Measurements from ENCODE around the gene SP2.

SP2 gene

DNA sequence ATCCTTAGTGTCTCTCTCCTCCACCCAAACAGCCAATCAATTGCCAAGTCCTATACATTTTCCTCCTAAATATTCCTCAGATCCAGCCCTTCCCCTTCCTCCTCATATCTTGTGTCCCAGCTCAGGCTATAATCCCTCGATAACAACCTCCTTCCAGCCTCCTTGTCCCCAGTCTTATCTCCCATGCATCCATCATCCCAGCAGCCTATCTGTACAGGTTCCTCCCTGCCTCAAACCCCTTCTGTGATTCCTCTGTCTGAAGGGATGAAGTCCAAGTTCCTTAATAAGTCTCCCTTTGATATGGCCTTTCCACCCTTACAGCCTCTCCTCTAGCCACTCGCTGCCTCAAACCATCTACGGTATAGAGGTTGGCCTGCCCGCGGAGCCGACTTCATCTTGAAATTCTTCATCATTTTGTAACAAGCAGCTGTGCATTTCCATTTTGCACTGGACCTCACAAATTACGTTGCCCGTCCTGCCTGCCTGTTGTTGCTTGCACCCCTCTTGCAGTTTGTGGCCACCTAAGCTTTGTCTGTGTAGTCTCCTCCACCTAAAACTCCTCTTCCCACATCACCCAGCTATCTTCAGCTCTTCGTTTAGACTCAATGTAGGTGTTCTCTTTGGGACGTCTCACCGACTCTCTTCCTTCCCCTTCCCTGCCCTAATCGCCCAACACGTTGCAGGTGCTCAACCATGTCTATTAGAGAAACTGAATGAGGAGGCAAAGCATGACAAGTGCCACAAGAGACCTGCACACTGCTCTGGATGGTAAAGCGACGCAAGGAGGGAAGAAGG lies 74.1 kb downstream of the SP2 start:
- peak overlapping the region; percentile 39 for H3K4me3 ChIP-seq (ENCODE audit: low read depth, low read length)

DNA sequence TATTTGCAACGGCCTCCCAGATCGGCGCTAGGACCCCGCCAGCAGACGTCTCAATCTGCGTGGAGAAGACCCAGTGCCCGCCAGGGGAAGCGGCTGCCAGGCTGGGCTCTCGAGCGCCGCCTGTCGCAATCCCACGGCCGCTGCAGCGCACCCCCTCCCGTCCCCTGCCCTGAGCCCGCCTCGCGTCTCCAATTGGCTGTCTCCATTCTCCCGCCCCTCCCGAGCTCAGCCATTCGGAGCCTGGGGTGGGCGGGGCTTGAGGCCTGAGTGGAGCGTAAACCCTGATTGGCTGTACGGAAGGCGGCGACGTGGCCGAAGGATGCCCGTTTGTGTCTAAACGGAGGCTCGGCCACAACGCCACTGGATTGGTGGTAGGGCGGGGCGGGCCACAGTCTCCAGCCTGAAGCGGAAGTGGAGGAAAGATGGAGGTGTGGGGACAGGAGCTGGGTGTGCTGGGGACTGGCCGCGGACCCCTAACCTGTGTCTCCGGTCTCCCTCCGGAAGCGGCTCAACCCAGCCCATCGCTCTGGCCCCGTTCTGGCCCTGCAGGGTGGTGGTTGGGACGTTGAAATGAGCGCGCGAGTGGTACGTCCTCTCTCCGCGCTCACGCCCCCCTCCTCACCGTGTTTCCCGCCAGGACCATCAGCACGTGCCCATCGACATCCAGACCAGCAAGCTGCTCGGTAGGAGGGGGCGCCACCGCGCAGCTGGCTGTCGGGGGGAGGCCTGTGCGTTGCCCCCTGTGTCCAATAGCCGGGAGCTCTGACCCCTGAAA lies 74.9 kb downstream of the SP2 start, which contains the start of gene CDK5RAP3:
Gene CDK5RAP3 (plus strand): TSS at position 389 of the 775 bp plus-strand sequence. CDS start 34 bp downstream, at position 423.
- in situ Hi-C loops (cut with HindIII; ENCODE audit: low pct_ligation_motif_present, low sequenced_read_pairs): no loop called here
- peak; percentile 99 for DNase-seq
- Histone ChIP-seq H3K36me3 (replicated peaks) (peaks cover 5% of the 10 kb centered on the region), H3K27ac (peak within 1 kb of the TSS; percentile 61), H3K4me3 (ENCODE audit: low read depth, low read length) (peak within 1 kb of the TSS; percentile 89), H3K27me3 (replicated peaks) (no peaks in the 10 kb centered on the region)
- TF ChIP-seq, protein P1, sequence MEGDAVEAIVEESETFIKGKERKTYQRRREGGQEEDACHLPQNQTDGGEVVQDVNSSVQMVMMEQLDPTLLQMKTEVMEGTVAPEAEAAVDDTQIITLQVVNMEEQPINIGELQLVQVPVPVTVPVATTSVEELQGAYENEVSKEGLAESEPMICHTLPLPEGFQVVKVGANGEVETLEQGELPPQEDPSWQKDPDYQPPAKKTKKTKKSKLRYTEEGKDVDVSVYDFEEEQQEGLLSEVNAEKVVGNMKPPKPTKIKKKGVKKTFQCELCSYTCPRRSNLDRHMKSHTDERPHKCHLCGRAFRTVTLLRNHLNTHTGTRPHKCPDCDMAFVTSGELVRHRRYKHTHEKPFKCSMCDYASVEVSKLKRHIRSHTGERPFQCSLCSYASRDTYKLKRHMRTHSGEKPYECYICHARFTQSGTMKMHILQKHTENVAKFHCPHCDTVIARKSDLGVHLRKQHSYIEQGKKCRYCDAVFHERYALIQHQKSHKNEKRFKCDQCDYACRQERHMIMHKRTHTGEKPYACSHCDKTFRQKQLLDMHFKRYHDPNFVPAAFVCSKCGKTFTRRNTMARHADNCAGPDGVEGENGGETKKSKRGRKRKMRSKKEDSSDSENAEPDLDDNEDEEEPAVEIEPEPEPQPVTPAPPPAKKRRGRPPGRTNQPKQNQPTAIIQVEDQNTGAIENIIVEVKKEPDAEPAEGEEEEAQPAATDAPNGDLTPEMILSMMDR (IDR thresholded peaks at IDR 0.05; ENCODE audit: low read depth, low read length, missing control alignments): peak; percentile 89

More for the DNA sequence above, 74.1 kb downstream of the SP2 start:
- no peak for DNase-seq
- Histone ChIP-seq H3K27ac (no peak overlapping the region), H3K36me3 (replicated peaks) (peaks cover under 1% of the 10 kb centered on the region), H3K27me3 (replicated peaks) (no peaks in the 10 kb centered on the region)
- TF ChIP-seq, protein P1 (IDR thresholded peaks at IDR 0.05; ENCODE audit: low read depth, low read length, missing control alignments): no peak
- in situ Hi-C loops (cut with HindIII; ENCODE audit: low pct_ligation_motif_present, low sequenced_read_pairs): no loop called here

DNA sequence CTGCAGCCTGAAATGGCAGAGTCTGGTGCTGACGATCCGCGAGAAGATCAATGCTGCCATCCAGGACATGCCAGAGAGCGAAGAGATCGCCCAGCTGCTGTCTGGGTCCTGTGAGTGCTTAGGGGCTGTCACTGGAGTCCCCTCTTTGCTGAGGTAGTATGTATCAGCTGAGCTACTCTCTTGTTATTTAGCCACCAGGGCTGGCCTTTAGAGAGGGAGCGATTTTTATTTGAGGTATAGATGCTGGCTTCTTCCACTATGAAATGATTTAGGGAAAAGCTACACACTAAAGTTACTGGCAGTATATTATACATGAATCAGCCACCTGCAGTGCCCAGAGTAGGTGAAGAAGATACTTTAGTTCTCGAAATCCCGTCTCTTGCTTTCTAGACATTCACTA lies 77.5 kb downstream of the SP2 start:
- TF ChIP-seq, protein P1 (IDR thresholded peaks at IDR 0.05; ENCODE audit: low read depth, low read length, missing control alignments): no peak
- DNase-seq: no peak
- Histone ChIP-seq H3K27me3 (replicated peaks) (no peaks in the 10 kb centered on the region), H3K4me3 (ENCODE audit: low read depth, low read length) (no peak overlapping the region), H3K27ac (no peak overlapping the region), H3K36me3 (replicated peaks) (peaks cover 24% of the 10 kb centered on the region)
- in situ Hi-C loops (cut with HindIII; ENCODE audit: low pct_ligation_motif_present, low sequenced_read_pairs): no loop called here

DNA sequence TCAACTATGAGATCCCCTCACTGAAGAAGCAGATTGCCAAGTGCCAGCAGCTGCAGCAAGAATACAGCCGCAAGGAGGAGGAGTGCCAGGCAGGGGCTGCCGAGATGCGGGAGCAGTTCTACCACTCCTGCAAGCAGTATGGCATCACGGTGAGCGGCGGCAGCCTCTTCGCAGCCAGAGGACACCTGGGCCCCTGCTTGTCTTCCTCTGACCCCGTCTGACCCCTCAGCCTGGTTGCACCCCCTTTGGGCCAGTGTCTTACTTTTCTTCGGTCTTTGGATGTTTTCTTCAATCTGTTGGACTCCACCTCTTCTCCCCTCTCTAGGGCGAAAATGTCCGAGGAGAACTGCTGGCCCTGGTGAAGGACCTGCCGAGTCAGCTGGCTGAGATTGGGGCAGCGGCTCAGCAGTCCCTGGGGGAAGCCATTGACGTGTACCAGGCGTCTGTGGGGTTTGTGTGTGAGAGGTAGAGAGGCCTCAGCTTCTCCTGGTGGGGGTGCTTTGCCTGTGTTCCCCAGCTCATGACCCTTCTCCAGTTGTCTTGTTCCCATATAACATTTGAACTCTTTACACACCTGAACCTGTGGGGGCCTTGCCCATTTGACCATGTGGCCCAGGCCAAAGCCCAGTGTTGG lies 79.3 kb downstream of the SP2 start:
- in situ Hi-C loops (cut with HindIII; ENCODE audit: low pct_ligation_motif_present, low sequenced_read_pairs): no loop called here
- no peak overlapping the region for H3K4me3 ChIP-seq (ENCODE audit: low read depth, low read length)
- no peaks in the 10 kb centered on the region for H3K27me3 ChIP-seq (replicated peaks)
- no peak for DNase-seq
- no peak overlapping the region for H3K27ac ChIP-seq
- TF ChIP-seq, protein P1 (IDR thresholded peaks at IDR 0.05; ENCODE audit: low read depth, low read length, missing control alignments): no peak
- H3K36me3 ChIP-seq (replicated peaks): peaks cover 40% of the 10 kb centered on the region

DNA sequence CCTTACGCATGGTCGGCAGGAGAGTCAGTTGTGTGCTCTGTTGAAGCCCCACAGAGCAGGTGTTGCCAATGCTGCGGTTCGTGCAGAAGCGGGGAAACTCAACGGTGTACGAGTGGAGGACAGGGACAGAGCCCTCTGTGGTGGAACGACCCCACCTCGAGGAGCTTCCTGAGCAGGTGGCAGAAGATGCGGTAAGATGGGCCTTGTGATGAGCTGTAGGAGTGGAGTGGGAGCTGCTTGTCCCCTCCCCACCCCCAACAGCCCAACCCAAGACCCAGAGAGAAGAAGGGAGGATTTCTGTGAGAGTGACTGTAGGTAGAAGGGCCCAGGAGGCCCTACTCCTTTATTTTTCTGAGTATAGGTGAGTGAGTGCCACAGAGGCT lies 79.8 kb downstream of the SP2 start:
- no peak for DNase-seq
- in situ Hi-C loops (cut with HindIII; ENCODE audit: low pct_ligation_motif_present, low sequenced_read_pairs): no loop called here
- H3K27me3 ChIP-seq (replicated peaks): no peaks in the 10 kb centered on the region
- H3K36me3 ChIP-seq (replicated peaks): peaks cover 45% of the 10 kb centered on the region
- no peak overlapping the region for H3K4me3 ChIP-seq (ENCODE audit: low read depth, low read length)
- TF ChIP-seq, protein P1 (IDR thresholded peaks at IDR 0.05; ENCODE audit: low read depth, low read length, missing control alignments): no peak
- H3K27ac ChIP-seq: no peak overlapping the region

All from brain microvascular endothelial cell (primary cell).